HG02763 (cell line): ENCODE data around the gene CDH23.

Experiments used
- ATAC-seq: cut with Tn5 transposase; IDR thresholded peaks from one replicate; pipeline ENCODE4 v1.9.1; 2021; ENCODE audit warnings: mild to moderate bottlenecking, moderate library complexity; ENCODE audit not compliant: unreplicated experiment

The CDH23 gene

GRCh38 chr10:71463111-71463510 lies 66.4 kb downstream of the CDH23 start:
- no peak for ATAC-seq

- no peak for ATAC-seq
Observed at GRCh38 chr10:71465551-71466252, 69.0 kb downstream of the CDH23 start.

- ATAC-seq, result no peak
Observed at GRCh38 chr10:71466330-71466729, 69.6 kb downstream of the CDH23 start.

- ATAC-seq, result no peak
Observed at GRCh38 chr10:71467161-71467560, 70.4 kb downstream of the CDH23 start.

- no peak for ATAC-seq
Observed at GRCh38 chr10:71467569-71468362, 71.0 kb downstream of the CDH23 start.

GRCh38 chr10:71468363-71469094 lies 71.8 kb downstream of the CDH23 start:
- no peak for ATAC-seq

GRCh38 chr10:71471006-71471405 lies 74.3 kb downstream of the CDH23 start:
- ATAC-seq, result no peak

GRCh38 chr10:71471957-71472365 lies 75.2 kb downstream of the CDH23 start:
- ATAC-seq, result no peak

- no peak for ATAC-seq
Observed at GRCh38 chr10:71472466-71472865, 75.7 kb downstream of the CDH23 start.

- ATAC-seq, result no peak
Observed at GRCh38 chr10:71472912-71473311, 76.2 kb downstream of the CDH23 start.

- ATAC-seq, result no peak
Observed at GRCh38 chr10:71473671-71474599, 77.2 kb downstream of the CDH23 start.

GRCh38 chr10:71474702-71475242 lies 78.1 kb downstream of the CDH23 start:
- no peak for ATAC-seq

GRCh38 chr10:71475243-71475871 lies 78.6 kb downstream of the CDH23 start:
- ATAC-seq, result no peak

GRCh38 chr10:71476228-71477011 lies 79.7 kb downstream of the CDH23 start:
- ATAC-seq, result no peak

- no peak for ATAC-seq
Observed at GRCh38 chr10:71478173-71478572, 81.5 kb downstream of the CDH23 start.

GRCh38 chr10:71478813-71479365 lies 82.2 kb downstream of the CDH23 start:
- no peak for ATAC-seq

- ATAC-seq, result no peak
Observed at GRCh38 chr10:71479831-71480230, 83.1 kb downstream of the CDH23 start.

- no peak for ATAC-seq
Observed at GRCh38 chr10:71480662-71481061, 83.9 kb downstream of the CDH23 start.
